M059J (cell line): ENCODE data around the gene FBXW5. TPM values are rescaled to one million over a fixed set of nuclear protein-coding genes. Genes with fewer than 3 reads are reported as not detected.

Source experiments
- DNase-seq: peaks from one replicate; pipeline ENCODE4 v3.0.0-alpha.2; 2012; ENCODE audit warnings: low read depth
- total RNA-seq: library from RNA; depleted of rRNA; stranded (reverse); fragments of >200 nt; shearing (Covaris generic); gene quantifications from 2 replicates; pipeline ENCODE4 v1.2.3, GENCODE V29; 2014

FBXW5 gene
- total RNA-seq, 1 experiment from 2014 or later: 117 TPM

GRCh38 chr9:136949239-136949816, 4.8 kb upstream of the FBXW5 start:
- DNase-seq: no peak

GRCh38 chr9:136947955-136948510, 3.5 kb upstream of the FBXW5 start:
- peak; percentile 43 for DNase-seq

- DNase-seq: no peak
Observed at GRCh38 chr9:136947028-136947891, 2.7 kb upstream of the FBXW5 start.

- DNase-seq: no peak
Observed at GRCh38 chr9:136946228-136947027, 1.9 kb upstream of the FBXW5 start.

- DNase-seq: no peak
Observed at GRCh38 chr9:136945333-136946227, 1.0 kb upstream of the FBXW5 start.

GRCh38 chr9:136944212-136944518, 373 bp downstream of the FBXW5 start:
- DNase-seq: peak; percentile 66

GRCh38 chr9:136943291-136944211, 987 bp downstream of the FBXW5 start:
- DNase-seq: peak; percentile 52

GRCh38 chr9:136942881-136943230, 1.7 kb downstream of the FBXW5 start:
- no peak for DNase-seq

- DNase-seq: no peak
Observed at GRCh38 chr9:136942112-136942880, 2.2 kb downstream of the FBXW5 start.

GRCh38 chr9:136941231-136942111, 3.1 kb downstream of the FBXW5 start:
- DNase-seq: no peak

GRCh38 chr9:136940526-136941230, 3.9 kb downstream of the FBXW5 start:
- DNase-seq: no peak

GRCh38 chr9:136939996-136940525, 4.5 kb downstream of the FBXW5 start:
- no peak for DNase-seq

- no peak for DNase-seq
Observed at GRCh38 chr9:136939431-136939995, 5.0 kb downstream of the FBXW5 start.

GRCh38 chr9:136937186-136938001, 7.1 kb downstream of the FBXW5 start:
- no peak for DNase-seq

GRCh38 chr9:136936645-136937170, 7.8 kb downstream of the FBXW5 start:
- DNase-seq: no peak

- no peak for DNase-seq
Observed at GRCh38 chr9:136935651-136936050, 8.9 kb downstream of the FBXW5 start.
